Measurements from ENCODE around the gene MYL6.

The MYL6 gene

GRCh38 chr12:56193025-56193578, 34.9 kb downstream of the MYL6 start:
- DNase-seq = peak; percentile 83

- DNase-seq = peak; percentile 93
These were observed 38.8 kb downstream of the MYL6 start for GRCh38 chr12:56196818-56197550.

GRCh38 chr12:56197921-56198635, 39.9 kb downstream of the MYL6 start:
- DNase-seq = no peak

- DNase-seq = no peak
These were observed 40.7 kb downstream of the MYL6 start for GRCh38 chr12:56198836-56199235.

- DNase-seq = no peak
These were observed 44.2 kb downstream of the MYL6 start for GRCh38 chr12:56202366-56202765.

- no peak for DNase-seq
These were observed 44.7 kb downstream of the MYL6 start for GRCh38 chr12:56202838-56203237.

GRCh38 chr12:56204275-56204674, 46.1 kb downstream of the MYL6 start:
- DNase-seq = no peak

- DNase-seq = no peak
These were observed 47.3 kb downstream of the MYL6 start for GRCh38 chr12:56205445-56205844.

GRCh38 chr12:56206452-56207166, 48.5 kb downstream of the MYL6 start:
- DNase-seq = peak; percentile 59

- DNase-seq = no peak
These were observed 49.8 kb downstream of the MYL6 start for GRCh38 chr12:56208006-56208405.

Data from fibroblast of skin of right biceps (primary cell).